NCI-H1105 (cell line): ENCODE data around the gene ST7.

Experiments used
- DNase-seq: peaks from one replicate; lab custom pipeline; 2025; lab: John Stamatoyannopoulos, UW

The ST7 gene

DNA sequence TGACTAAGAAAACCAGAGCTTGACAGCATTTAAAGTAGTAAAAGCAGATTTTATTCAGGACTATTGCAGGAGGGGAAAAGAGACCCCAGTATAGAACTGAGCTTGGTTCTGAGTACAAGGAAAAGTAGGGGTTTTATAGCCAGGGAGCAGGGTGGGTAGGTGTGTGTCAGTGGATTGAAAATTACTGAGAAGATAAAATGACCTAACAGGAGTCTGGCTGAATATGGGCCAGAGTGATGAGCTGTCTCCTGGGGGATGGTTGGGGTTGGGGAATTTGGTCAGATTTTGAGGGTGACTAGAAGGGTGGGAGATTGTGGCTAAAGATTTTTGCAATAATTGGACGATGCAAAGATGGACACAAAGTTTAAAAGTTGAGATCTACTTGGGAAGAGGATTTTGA, 114.0 kb downstream of the ST7 start:
- DNase-seq = no peak

DNA sequence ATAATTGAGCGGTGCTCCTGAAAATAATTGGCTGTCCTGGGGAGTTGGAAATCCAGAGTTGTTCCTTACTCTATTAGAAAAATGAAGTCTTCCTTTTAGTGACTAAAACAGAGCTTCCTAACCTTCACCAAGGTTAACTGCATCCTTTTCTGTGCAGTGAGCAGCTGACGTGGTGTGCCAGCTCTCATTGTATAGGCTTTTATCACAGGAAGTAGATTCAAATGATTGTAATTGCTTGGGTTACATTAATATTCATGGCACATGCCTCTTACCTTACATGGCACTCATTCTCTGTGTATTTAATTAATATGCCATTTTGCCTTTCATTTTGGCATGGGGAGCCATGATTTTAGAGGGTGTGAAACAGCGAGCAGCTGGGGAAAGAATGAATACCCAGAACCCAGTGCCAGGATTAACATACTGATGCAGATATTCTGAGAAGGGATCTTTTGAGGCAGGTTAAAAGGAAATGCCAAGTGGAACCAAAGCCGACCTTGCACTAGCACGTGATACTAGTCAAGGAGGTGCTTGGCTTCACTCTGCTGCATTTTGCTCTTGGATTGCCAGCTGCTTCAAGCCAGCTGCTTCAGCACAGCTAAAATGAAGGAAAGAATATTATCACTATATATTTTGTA, 115.3 kb downstream of the ST7 start:
- peak; percentile 85 for DNase-seq

DNA sequence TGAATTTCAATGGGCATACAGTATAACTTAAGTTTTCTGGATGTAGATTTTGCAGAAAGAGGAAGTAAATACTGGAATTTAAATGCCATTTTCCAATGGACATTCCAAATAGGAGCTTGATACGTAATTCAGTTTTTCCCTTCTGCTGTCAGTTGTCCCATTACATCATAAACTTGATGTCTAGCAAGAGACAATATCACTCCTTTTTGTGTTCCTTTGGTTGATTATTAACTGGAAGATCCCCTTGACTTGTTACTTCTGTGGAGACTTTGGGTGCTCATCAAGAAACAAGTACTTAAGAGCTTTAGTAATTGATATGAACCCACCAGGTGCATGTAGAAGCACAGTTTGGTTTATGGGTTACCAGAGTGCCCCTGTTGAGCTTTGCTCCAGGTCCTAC, 116.1 kb downstream of the ST7 start:
- peak; percentile 20 for DNase-seq

DNA sequence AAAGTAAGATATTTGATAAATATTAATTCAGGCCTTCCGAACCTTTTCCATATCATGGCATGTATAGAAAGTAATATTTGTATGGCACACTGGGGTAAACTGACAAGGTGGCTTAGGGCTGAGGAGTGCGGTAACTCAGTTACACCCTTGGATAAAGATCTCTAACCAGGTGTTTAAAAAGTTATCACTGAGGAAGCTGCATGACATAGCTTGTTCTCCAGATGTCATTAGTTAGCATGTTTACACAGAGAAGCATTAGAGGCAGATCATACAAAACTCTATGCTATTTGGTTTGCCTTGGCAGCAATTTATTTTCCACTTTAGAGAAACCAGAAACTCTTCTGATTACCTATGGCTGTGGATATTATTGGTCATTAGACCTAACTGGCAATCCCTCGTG, 118.2 kb downstream of the ST7 start:
- peak; percentile 74 for DNase-seq

GRCh38 chr7:117072620-117073118, 119.4 kb downstream of the ST7 start:
- peak; percentile 84 for DNase-seq

DNA sequence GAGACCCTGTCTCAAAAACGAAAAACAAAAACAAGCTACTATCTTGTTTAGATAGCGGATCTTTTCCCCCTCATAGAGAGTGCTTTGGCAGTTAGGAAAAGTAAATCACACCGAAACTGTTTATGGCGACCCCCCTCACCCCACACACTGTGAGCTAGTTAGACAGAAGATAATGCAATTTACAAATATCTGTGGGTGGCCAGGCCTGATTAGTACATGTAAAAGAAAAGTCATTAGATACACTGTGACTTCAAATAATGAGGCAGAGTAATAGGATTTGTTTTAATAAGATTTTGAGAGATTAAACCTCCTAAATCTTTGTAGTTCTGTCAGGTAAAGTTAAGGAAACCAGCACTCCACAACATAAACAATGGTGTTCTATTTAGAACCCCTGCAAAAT, 121.1 kb downstream of the ST7 start:
- no peak for DNase-seq

DNA sequence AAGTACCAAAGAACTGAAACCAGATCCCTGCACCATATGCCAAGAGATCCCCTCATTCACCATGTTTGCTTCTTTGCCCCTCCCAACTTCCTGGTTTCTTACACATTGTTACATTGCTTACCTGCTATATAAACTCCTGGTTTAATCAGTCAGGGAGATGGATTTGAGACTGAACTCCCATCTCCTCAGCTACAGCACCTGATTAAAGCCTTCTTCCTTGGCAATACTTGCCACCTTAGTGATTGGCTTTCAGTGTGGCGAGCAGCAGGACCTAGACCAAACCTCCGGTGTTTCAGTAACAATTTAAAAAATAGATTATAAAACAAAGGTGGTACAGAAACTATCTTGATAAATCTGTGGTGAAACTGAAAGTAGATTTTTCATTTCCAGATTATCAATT, 122.6 kb downstream of the ST7 start:
- DNase-seq = no peak

DNA sequence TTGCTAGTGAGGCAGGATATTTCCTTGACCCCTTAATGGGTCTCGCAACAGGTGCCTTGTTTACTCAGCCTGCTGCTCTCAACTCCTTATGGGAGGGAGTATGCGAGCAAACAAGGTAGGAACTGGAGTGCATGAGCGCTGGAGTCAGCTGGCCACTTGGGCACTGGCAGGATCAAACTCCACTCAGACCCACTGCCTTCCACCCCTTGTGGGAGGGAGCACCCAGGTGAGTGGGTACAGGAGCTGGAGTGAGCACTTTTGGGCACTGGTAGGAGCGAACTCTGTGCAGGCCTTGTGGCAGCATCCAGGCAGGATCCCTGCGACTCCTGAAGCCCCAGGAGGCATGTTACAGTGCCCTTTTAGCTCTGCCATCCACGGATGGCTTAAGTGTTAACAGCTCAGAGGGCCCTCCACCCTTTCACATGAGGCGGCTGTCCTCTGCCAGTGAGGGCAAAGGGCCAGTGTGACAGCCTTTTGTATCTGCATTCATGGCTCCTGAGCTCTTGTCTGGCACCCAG, 123.2 kb downstream of the ST7 start:
- DNase-seq = no peak

GRCh38 chr7:117077658-117078057, 124.4 kb downstream of the ST7 start:
- DNase-seq = no peak

GRCh38 chr7:117082647-117083046, 129.3 kb downstream of the ST7 start:
- DNase-seq = no peak

DNA sequence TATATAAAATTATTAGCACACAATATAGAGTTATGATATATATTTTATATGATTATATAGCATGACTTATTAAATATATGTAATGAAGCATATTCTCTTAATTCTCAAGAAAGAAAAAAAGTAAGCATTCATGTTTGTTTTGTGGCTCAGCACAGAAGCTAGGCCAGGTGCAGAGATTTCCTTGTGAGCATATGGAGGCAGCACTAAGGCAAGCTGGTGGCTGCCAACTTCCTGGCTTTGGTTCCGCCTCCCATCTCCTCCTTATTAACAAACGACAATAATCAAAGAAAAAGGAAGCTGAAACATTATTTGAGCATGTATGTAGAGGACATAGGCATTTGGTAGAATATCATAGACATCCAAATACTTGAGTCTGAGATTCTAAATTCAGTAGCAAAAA, 130.3 kb downstream of the ST7 start:
- no peak for DNase-seq

DNA sequence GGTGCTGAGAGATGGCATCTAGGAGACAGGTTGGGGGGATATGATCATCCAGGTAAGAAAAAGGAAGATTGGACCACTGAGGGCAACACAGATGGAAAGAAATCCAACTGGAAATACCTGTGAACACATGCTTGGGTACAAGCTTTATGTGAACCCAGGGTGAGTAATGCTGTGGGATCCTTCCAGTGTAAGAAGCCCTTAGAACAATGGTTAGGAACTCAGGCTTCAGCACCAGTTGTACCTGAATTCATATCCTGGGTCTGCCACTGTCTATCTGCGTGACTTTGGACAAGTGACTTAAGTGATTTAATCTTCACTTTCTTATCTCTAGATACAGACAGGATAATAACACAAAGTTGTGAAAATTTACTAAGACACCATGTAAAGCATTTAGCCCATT, 131.0 kb downstream of the ST7 start:
- DNase-seq = no peak

DNA sequence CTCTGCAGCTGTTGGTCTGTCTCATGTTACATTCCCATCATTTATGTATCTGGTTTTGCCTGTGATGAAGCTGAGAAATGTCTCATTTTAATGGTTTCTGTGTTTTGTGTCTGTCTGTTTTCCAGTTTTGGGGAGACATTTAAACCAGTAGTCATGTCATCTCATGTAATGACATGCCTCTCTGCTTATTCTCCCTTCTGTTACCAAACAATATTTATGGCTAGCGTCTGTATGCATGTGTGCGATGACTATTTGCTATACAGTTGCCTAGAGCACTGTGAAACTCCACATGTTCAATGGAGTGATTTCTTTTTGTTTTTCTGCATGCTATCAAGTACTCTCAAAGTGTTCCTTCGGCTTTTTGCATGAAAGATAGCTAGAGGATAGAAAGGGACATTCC, 132.0 kb downstream of the ST7 start:
- DNase-seq = no peak

GRCh38 chr7:117085769-117086463, 132.6 kb downstream of the ST7 start:
- no peak for DNase-seq

GRCh38 chr7:117086788-117087187, 133.5 kb downstream of the ST7 start:
- DNase-seq = no peak

- no peak for DNase-seq
These were observed 134.5 kb downstream of the ST7 start for GRCh38 chr7:117087639-117088396.

- no peak for DNase-seq
These were observed 135.4 kb downstream of the ST7 start for GRCh38 chr7:117088623-117089194.

GRCh38 chr7:117090791-117091190, 137.5 kb downstream of the ST7 start:
- DNase-seq = no peak

DNA sequence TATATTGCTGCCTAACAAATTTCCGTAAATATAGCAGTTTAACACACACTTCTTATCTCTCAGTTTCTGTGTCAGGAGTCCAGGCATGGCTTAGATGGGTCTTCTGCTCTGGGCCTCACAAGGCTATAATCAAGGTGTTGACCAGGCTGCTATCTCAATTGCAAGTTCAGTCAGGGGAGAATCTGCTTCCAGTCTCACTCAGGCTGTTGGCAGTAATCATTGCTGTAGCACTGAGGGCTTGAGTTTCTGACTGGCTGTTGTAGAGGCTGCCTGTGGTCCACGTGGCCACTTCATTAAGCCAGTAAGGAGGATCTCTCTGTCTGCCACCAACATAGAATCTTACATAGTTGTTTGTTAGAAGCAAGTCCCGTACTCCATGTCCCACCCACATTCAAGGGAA, 138.4 kb downstream of the ST7 start:
- no peak for DNase-seq

- DNase-seq = no peak
These were observed 139.5 kb downstream of the ST7 start for GRCh38 chr7:117092785-117093184.

- no peak for DNase-seq
These were observed 141.2 kb downstream of the ST7 start for GRCh38 chr7:117094457-117094856.

GRCh38 chr7:117095055-117095454, 141.8 kb downstream of the ST7 start:
- no peak for DNase-seq

DNA sequence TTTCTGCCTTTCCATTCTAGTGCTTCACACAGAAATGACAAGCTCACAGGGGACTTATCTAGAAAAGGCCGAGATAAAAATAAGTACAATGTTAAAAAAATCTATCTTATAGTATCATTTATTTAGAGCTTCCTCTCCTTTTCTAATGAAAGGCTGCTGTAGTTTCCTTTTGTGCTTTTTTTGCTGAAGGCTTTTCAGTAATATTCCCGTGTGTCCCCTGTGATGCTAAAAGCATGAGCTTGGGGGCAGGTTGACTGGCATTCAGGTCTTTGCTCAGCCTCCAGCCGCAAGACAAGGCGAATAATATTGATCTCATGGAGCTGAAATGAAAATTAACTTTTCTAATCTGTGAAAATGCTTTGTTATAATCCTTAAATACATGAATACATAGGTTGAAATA, 143.0 kb downstream of the ST7 start:
- DNase-seq = no peak
